B cell (primary cell): ENCODE results near the gene SSRP1.

ENCODE experiments used
- CTCF ChIP-seq: fragments of 200-600 bp; IDR thresholded peaks from one replicate; pipeline ENCODE4 v1.8.0; 2022; ENCODE audit warnings: antibody characterized with exemption, mild to moderate bottlenecking
- EZH2 ChIP-seq: IDR thresholded peaks from 2 replicates; pipeline ENCODE4 v1.6.1; 2012; ENCODE audit warnings: borderline replicate concordance, low read depth, mild to moderate bottlenecking, moderate library complexity, low read length; ENCODE audit not compliant: insufficient read depth, poor library complexity, severe bottlenecking

- TF ChIP-seq CTCF (no peak), EZH2 (no peak)
These were observed 22.2 kb upstream of the SSRP1 start for GRCh38 chr11:57357856-57358255.
